Activated T-cell treated with anti-CD3 and anti-CD28 coated beads for 4 hours (primary cell): ENCODE measurements around the gene ANO2.
"Not testable (repeated sequence)": the region's sequence is repeated elsewhere in the genome, so short reads cannot be mapped to it uniquely, and the experiment has no call there.

ENCODE experiments used
- DNase-seq: peaks from one replicate; pipeline ENCODE4 v3.0.0-alpha.2; 2020

Gene ANO2

DNA sequence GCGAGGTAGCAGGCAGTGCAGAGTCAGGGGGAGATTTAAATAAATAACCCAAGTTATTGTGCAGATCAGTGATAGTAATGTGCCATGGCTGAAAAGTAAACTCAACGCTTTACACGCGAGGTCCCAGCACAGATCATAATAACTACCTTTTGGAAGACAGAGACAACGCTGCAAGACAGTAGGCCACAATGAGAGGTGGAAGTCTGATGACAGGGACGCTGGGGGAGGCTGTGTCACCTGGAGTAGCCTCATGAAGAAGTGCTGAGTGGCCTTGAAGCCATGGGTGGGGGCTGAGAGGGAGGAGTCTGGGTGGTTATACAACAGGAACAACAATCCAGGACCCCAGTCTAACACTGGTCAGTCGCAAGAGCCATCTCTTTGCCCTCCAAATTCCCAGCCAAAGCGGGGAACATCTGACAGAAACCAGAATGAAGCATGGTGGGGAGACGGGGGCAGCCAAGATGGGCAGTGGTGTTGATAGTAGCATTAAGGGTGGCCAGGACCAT is 28.2 kb downstream of the ANO2 start:
- DNase-seq = no peak

DNA sequence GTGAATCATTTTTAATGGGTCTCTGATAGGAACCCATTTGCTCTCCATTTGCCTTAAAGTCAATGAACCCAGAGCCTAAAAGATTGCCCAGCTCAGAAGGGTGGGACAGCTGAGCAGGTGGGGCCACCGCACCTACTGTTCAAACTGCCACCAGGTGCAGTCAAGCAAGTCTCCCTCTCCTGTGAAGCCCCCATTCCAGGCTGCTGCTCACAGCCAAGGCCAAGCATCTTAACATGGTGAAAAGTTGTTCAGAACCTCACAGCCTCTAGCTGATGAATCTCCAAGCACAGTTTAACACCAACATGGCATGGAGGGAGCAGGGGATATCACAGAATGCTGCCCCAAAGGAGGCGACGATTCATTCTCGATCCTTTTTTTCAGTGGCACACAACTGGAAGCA is 29.5 kb downstream of the ANO2 start:
- DNase-seq = no peak

DNA sequence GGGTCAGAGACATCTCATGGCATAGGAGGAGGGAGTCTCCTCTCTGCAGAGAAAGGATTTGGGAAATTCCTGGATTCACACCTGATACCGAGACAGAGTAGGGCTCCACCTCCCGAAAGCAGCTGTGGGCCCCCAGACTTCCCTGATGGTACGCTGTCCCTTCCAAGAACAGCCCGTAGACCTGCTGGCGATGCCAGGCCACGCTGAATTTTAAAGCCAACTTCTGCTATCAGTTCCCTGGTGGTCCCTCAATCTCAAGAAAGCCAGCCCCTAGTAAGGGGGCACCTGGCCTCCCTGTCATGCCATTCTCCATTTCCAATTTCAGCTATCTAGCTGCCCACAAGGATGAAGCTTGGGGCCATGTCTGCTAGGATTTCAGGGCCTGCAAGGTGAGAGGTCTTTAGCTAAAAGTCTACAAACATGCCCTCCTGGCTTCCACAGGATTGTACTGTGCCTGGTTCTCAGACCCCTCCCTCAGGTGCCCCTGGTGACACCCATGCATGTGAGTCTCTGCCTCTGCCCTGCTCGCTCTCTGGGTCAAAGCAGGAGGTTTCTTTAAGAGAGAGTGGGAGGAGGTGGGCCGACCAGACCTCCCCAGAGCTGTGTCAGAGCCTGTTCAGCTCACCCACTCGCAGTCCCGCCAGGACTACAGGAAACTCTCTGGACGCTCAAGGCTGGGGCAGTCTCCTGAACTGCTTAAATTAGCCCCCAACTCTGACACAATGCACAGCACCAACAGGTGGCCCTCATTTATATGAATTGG is 30.5 kb downstream of the ANO2 start:
- DNase-seq = no peak

DNA sequence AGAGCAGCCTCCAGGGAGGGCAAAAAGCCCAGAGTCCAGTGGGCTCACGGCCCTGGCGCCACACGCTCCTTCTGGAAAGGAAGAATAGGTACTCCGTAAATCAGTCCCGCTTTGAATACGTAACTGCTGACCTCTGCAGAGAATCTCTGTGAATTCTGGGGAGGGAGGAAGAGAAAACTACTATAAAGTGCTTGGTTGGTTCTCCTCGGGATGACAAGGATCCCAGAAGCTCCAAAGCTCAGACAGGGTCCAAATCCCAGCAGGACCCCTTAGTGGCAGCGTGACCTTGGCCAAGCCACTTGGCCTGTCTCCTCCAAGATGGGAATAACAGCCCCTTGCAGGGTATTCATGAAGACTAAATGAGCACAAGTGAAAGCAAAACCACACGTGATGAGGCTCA is 31.7 kb downstream of the ANO2 start:
- no peak for DNase-seq

DNA sequence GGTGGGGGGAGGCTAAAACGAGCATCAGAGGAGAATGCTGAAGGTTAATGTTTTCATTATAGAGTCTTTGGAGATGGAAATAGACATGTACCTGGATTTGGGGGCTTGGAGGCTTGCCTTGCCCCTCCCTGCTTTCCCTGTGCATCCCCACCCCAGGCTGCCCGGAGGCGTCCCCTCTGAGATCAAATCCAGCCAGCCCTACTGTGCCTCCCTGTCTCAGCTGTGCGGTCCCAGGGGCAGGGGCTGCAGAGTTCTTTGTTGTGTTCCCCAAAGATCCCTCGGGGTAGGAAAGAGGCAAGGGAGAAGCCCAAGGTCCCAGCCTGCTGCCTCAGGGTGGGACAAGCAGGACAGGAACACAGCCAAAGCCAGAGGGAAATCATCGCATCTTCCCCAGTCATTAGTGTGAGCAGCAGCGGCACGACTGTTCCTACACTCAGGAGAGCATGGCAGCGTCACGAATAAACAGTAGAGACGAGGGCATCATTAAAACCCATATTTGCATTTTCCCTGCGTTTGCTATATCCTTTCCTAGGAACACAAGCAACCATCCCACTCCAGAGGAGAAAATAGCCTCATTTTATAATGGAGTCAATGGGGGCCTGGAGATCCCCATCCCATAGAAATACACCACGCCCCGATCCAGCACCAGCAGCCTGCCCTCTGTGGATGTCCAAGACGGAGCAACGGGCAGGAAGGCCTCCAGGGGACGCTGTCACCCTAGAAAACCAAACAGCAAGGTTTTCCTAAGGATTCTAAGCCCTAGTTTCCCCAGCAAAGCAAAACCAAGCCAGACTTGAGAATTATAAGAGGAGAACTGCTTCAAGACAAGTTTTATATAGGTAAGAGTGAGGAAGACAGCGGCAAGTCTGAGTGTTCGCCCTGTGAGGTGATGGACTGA is 32.4 kb downstream of the ANO2 start:
- no peak for DNase-seq

DNA sequence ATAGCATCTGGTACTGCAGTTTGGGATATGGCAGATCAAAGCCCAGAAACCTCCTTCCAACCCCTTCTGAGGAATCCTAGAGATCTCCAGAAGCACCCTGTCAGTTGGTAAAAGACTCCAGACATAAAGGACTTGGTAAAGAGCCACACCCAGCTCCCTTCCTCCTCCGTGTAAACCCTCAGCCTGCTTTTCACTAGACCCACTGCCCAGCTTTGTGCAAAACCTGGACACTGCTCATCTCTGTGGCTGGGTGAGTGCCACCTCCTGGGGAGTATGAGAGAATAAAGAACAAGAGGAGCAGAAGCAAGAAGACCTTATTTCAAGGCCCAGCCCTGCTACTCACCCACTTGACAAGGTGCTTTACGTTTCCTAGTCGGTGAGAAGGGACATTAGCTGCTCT is 33.0 kb downstream of the ANO2 start:
- no peak for DNase-seq

DNA sequence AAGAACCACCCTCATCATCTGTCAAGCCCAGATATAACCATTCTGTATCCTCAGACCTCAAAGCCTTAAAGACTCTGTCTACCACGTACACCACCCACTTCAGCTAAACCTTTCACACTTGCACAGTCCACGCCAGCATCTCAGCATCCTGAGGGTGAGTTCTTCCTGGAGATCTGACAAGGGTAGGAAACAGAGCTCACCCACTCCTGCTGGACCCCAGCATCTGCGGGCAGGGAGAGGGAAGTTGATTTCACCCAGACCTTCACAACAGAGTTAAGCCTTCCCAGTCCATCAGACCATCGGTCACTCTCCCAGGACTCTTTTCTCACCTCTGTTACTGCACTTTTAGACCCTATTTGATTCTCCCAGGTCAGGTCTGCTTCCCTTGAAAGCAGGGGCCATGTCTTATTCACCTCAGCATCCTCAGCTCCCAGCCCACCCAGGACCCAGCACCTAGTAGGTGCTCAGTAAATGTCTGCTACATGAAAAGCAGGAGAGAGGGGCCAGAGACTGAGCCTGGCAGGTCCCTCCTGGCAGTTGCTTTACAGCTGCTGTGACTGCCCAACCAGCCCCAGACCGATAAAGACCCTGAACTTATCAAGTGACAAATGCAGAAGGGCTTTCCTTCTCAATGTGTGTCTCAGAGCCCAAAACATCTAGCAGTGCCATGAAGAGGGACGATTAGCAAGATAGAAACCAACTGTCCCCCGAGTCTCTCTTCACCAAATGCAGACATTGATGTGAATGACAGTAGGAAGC is 34.1 kb downstream of the ANO2 start:
- no peak for DNase-seq

DNA sequence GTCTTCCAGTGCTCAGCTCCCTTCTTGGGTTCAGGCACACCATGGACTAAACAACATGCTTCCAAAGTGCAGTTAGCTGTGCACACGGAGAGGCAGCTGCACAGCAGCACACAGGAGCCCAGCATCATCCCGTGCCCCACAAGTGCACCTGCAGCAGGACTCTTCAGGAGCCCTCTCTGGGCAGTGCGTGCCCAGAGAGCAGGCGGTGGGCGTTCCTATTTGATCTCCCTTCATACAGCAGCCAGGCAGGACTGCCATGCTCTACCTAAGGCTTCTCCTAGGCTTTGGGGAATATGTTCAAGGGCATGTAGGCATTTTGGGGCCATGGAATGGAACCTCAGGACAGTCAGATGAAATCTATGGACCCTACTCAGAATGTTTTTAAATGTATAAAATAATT is 35.5 kb downstream of the ANO2 start:
- no peak for DNase-seq

DNA sequence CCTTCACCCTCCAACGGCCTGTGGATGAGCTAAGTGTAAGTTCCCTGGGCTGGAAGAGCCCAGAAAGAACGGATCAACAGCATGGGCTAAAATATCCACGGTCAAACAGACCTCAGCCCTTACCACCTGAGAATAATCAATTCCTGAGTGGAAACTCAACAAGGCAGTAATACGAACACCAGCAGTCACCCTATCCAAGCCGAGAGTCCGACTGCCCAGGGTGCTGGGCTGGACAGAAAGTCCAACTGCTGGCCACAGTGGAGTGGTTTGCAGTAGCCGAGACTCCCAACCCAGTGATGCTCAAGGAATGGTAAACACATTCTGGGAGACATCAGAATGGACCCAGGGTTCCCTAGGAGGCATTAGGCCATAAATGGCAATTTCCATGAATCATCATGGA is 36.8 kb downstream of the ANO2 start:
- no peak for DNase-seq

DNA sequence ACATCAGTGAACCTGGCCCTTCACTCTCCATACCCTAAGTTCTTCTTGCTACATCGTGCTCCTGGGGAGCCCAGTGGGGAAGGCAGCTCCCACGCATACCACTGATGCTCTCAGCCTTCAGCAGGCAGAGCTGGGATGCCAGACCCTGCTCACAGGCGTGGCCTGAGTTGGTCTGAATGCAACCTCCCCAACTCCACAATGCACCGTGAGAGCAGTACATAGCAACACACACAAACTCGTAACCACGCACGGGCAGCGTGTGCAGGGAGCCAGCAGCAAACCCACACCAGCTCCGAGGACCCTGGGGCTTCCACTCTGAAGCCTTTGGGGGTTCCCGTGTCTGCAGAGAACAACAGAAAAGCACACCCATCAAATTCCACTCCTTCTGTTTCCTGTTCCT is 37.3 kb downstream of the ANO2 start:
- DNase-seq = no peak

DNA sequence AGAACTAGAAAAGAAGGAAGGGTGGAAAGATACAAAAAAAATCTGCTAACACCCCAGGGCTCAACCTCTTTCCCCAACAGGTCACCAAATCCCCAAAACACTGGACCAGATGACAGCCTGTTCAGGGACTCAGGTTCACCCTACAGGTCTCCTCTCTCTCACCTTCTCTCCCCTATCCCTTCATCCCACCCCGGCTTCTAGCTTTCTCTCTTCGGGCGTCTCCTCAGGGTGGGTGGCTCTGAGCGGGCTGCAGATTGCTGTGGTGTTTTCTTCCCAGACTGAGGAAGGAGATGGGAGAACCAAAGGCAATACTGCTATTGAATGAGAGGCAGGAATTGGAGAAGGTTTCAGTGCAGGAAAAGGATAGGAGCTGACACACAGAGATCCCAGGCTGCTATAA is 39.3 kb downstream of the ANO2 start:
- no peak for DNase-seq

DNA sequence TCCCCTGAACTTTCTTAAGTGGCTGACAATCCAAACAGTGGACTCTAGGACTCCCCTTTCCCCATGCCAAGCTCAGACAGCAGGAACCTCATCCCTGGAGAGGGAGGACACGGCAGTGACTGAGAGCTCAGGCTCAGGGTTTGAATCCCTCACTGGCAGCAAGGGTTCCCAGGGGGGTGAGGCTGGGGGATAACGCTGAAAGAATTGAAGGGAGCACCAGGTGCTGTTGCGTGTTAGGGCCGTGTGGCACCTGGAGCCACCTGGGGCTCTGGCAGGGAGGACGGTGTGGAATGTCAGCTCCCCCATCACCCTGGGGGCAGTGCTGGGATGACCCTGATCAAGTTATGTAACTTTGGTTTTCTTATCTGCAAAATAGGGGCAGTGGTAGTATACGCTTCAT is 40.1 kb downstream of the ANO2 start:
- DNase-seq = no peak

DNA sequence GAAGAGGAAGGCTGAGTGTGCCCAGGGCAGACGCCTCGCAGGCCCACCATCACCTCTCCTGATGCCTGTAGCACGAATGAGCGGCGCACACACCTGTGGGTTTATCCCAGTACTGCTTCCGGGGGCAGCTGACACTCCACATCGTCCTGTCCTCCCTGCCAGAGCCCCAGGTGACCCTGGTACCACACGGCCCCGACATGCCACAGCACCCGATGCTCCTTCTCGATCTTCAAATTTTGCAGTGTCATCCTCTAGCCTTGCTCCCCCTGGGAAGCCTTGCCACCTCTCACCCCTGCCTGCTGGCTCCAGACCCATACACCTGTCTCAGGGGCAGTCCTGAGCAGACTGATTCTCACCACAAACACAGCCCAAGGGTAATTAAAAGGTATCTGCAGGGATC is 40.6 kb downstream of the ANO2 start:
- no peak for DNase-seq

DNA sequence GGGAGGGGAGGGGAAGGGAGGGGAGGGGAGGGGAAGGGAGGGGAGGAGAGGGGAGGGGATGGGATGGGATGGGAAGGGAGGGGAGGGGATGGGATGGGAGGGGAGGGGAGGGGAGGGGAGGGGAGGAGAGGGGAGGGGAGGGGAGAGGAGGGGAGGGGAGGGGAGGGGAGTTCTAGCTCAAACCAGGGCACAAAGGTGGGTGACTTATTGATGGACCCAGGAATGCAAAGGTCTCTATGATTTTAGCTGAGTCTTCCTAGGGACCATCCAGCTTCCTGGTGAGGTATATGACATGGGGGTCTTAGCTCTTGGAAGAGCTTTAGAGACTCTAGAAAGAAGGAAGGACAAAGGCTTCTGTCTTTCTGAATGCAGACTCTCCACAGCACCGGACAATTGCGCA is 42.3 kb downstream of the ANO2 start:
- no peak for DNase-seq

DNA sequence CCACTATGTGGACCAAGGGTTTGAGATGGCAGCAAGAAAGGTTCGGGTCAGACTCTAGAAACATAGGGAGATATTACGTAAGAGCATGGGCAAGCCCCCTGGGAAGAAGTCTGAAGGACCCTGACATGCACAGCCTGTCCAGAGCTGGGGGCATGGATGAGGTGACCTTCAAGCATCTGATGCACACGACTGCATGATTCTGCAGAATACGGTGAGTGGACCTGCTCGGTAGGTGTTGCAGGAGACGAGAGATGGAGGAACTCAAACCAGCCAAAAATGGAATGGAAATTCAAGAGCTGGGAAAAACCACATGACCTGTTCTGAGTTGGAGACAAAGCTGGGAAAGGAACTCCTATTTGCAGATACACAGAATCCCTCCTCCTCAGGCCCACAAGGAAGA is 43.6 kb downstream of the ANO2 start:
- DNase-seq = no peak

DNA sequence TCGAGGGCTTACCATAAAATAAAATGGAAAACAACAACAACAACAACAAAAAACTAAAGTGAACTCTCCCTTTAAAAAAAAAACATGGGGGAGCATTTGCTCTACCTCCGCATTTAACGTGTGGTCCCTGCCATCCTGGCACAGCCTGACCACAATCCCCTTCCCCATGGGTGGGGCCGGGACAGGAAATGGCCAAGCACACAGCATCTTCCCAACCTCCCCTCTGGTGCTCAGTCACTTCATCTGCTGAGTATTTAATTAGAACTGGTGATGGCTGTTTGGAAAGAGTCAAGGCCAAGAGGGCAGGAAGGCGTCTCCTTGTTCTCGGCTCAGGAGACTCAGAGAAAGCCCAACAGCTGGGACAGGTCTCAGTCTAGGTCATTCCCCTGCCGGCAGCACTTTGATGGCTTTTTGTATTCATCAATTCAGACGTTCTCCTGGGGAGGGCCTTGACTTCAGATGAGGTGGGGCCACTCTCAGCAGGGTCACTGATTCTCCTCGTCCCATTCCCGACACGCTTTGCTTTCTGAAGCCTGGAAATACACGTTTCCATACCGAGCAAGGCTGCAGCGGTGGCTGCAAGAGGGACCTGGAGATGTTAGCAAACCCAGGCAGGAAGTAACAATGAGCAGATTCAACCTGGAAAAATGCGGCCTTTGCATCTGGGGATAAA is 44.4 kb downstream of the ANO2 start:
- DNase-seq = no peak

DNA sequence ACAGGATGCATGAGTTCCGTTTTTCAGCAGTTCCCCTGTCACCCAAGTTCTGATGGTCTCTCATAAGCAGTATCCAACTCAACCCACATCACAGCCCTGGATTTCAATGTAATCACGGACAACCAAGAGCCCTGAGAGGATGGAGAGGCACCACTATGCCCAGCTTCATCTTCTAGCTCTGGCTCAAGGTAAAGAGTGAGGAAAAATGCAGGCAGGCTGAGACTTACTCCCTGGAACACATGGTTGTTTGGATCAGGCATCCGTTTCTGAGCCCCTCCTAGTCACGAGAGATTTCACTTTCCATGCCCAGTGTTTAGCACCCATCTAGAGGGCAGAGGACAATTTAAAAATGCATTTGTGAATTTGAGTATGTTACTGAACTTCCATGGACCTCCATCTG is 45.0 kb downstream of the ANO2 start:
- DNase-seq = no peak

DNA sequence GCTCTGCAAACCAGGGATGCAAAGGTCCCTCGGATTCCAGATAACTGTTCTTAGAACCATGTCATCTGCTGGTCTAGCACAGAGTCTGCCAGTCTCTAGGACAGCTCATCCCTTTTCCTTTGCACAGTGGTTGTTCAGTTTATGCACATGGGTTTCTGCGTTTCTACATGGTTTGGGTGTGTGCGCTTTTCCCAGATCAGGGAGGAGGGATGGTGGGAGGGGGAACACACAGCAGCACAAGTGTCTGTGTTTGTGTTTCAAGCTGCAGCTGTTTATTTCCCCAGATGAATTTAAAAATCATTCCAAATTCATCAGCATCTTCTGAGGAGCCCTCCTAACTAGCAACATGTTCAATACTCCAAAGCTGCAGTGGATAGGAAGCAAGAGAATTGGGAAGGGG is 45.4 kb downstream of the ANO2 start:
- DNase-seq = no peak

DNA sequence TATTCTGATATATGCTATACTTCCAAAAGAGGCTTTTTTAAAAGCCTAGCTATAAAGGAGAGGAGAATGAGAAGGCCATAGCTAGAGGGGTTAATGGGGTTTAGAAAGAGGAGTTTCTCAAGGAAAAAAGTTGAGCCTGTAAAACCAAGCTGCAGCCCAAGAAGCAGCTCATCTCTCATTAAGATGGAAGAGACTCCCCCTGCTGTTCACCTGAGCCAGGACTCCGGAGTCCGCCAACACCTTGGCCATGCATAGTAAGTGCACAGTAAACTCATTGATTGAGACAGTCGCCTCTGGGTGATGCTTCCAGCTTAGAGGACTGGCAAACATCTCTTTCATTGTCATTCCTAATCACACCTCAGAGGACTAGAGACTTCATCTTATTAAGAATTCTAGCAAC is 46.2 kb downstream of the ANO2 start:
- DNase-seq = no peak

DNA sequence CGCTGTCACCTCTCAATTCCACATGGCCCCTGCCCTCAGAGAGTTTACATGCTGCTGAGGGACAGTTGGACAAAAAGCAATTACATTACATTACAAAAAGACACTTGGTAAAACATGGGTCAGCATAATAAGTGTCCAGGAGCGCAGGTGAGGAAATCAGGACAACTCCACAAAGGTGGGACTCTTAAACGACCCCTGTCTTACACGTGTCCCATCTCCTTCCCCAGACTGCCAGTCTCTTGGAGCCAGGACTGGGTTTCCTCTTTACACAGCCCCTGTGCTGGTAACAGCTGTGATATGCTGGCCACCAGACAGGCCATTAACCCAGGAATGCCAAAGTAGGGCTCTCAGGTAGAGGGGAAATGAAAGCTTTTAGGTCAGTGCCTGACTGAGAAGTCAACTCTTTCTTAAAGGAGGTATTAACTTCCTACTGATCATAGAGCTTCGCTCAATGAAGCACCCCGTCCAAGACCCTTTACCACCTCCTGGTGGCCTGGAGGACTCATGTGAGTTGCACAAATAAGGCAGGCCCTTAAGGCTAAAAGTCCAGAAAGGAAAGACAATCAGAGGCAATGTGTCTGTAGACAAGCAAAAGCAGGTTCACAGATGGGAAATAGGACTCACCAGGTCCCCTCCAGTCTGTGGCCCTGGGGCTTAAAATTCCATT is 55.5 kb downstream of the ANO2 start:
- DNase-seq = no peak

DNA sequence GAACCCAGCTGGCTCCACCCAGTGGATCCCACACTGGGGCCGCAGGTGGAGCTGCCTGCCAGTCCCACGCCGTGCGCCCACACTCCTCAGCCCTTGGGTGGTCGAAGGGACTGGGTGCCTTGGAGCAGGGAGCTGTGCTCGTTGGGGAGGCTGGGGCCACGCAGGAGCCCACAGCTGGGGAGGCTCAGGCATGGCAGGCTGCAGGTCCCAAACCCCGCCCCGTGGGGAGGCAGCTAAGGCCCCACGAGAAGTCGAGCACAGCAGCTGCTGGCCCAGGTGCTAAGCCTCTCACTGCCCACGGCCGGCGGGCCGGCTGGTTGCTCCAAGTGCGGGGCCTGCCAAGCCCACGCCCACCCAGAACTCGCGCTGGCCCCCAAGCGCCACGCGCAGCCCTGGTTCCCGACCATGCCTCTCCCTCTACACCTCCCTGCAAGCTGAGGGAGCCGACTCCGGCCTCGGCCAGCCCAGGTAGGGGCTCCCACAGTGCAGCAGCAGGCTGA is 56.2 kb downstream of the ANO2 start:
- no peak for DNase-seq

DNA sequence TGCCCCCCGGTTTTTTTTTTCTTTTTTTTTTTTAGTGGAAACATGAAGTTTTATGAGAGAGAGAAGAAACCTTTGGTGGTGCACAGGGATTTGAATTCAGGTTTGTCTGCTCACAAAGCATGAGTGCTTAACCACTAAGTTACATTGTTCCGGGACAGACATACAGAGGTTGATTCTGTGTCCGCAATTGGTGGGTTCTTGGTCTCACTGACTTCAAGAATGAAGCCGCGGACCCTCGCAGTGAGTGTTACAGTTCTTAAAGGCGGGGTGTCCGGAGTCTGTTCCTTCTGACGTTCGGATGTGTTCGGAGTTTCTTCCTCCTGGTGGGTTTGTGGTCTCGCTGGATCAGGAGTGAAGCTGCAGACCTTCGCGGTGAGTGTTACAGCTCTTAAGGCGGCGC is 57.2 kb downstream of the ANO2 start:
- not testable (repeated sequence) for DNase-seq
